Progenitor cell of endocrine pancreas (in vitro differentiated cells): ENCODE measurements around the gene ARID3B. TPM values are rescaled to one million over a fixed set of nuclear protein-coding genes. Genes with fewer than 3 reads are reported as not detected.

Experiments used
- DNase-seq: peaks from one replicate; pipeline ENCODE4 v3.0.0; 2021; ENCODE audit warnings: low spot score; ENCODE audit not compliant: unreplicated experiment
- H3K27ac Mint-ChIP-seq: 2 replicates; pipeline ENCODE4 v1.8.0; 2021; ENCODE audit warnings: mild to moderate bottlenecking, moderate library complexity, mixed read lengths
- H3K27me3 Mint-ChIP-seq: 2 replicates; pipeline ENCODE4 v1.8.0; 2021; ENCODE audit warnings: mixed read lengths
- H3K36me3 Mint-ChIP-seq: 2 replicates; pipeline ENCODE4 v1.8.0; 2022; ENCODE audit warnings: mixed read lengths; ENCODE audit not compliant: insufficient read depth
- H3K4me1 Mint-ChIP-seq: 2 replicates; pipeline ENCODE4 v1.8.0; 2021; ENCODE audit warnings: low read depth, mixed read lengths
- H3K4me3 Mint-ChIP-seq: 2 replicates; pipeline ENCODE4 v1.8.0; 2021; ENCODE audit warnings: low read depth, mild to moderate bottlenecking, moderate library complexity, mixed read lengths
- H3K9me3 Mint-ChIP-seq: 2 replicates; pipeline ENCODE4 v1.8.0; 2021; ENCODE audit warnings: low read depth, mixed read lengths
- total RNA-seq: library from RNA; stranded (reverse); gene quantifications from 2 replicates; pipeline ENCODE4 v1.2.1, GENCODE V29; 2021
- TF ChIP-seq, protein P1 (sequence below): fragments of 200-600 bp; sonication (generic); IDR thresholded peaks from one replicate; pipeline ENCODE4 v1.5.0; 2021; ENCODE audit warnings: antibody characterized with exemption, mild to moderate bottlenecking; ENCODE audit not compliant: unreplicated experiment

Gene ARID3B
- total RNA-seq, 1 donor from 2014 or later: 81.9 TPM

DNA sequence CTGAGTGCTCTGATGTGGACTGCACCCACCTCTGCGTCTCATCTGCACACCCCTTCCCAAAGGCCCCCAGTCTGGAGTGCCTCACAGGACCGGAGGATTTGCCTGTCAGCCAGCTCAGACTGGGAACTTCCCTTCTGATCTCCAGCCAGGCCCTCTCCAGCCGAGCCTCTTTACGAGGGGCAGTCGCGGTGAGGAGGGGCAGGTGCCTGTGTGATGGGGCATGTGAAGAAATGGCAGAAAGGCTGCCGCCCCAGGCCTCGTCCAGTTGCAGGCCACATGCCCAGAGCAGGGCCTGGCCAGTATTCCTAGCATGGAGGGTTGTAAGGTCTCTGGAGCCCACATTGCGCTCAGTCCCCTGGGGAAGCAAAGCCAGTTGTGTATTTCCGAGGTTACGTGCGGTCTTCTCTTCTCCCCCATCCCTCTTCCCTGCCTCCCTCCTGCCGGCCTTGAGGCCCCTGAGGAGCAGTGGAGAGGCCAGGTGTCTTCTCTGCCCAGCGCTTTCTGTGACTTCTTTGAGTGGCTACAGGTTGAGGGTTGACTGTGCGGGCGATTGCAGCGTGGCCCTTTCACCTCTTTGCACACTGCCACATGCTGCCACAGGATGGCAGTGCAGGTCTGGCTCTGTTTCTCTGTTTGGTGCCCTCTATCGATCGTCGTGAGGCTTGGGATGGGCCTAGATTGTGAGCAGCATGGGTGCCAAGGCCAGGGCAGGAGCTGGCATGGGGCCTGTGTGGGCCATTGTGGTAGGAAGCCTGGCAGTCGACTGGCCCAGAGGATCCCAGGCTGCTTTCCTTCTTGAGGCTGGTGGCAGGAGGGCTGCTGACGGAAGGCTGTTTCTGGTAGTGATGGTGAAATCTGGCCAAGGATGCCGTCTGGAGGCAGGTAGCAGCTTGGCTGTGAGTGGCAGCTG lies 79.9 kb downstream of the ARID3B start:
- Mint-ChIP-seq H3K36me3 (peaks cover 20% of the 10 kb centered on the region), H3K4me3 (no peak overlapping the region), H3K9me3 (no peaks in the 10 kb centered on the region), H3K27me3 (no peaks in the 10 kb centered on the region), H3K27ac (peak overlapping the region; percentile 62), H3K4me1 (peaks cover 12% of the 10 kb centered on the region)
- DNase-seq: peak; percentile 29
- TF ChIP-seq, protein P1, sequence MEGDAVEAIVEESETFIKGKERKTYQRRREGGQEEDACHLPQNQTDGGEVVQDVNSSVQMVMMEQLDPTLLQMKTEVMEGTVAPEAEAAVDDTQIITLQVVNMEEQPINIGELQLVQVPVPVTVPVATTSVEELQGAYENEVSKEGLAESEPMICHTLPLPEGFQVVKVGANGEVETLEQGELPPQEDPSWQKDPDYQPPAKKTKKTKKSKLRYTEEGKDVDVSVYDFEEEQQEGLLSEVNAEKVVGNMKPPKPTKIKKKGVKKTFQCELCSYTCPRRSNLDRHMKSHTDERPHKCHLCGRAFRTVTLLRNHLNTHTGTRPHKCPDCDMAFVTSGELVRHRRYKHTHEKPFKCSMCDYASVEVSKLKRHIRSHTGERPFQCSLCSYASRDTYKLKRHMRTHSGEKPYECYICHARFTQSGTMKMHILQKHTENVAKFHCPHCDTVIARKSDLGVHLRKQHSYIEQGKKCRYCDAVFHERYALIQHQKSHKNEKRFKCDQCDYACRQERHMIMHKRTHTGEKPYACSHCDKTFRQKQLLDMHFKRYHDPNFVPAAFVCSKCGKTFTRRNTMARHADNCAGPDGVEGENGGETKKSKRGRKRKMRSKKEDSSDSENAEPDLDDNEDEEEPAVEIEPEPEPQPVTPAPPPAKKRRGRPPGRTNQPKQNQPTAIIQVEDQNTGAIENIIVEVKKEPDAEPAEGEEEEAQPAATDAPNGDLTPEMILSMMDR: peak; percentile 70

GRCh38 chr15:74621546-74621920 lies 80.5 kb downstream of the ARID3B start:
- DNase-seq: no peak
- Mint-ChIP-seq H3K4me3 (no peak overlapping the region), H3K27me3 (no peaks in the 10 kb centered on the region), H3K4me1 (peaks cover 8% of the 10 kb centered on the region), H3K36me3 (peaks cover 20% of the 10 kb centered on the region), H3K9me3 (no peaks in the 10 kb centered on the region), H3K27ac (peak overlapping the region; percentile 62)
- TF ChIP-seq, protein P1: no peak

DNA sequence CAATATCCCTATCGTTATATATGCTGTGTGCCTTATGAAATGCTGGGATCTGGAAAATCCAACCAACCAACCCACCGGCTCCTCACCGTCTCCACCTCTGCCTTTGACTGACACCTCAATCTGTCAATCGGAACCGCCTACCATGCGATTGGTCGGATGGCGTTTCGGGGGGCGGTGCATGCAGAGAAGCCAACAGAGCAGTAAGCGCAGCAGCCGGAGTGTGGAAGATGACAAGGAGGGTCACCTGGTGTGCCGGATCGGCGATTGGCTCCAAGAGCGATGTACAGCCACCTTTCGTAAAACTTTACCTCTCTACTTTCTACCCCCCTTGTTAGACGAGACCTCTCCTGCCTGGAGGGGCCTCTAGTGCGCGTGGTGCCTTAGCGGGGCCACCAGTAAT lies 80.9 kb downstream of the ARID3B start:
- Mint-ChIP-seq H3K9me3 (no peaks in the 10 kb centered on the region), H3K27ac (peak overlapping the region; percentile 52), H3K4me3 (no peak overlapping the region), H3K27me3 (no peaks in the 10 kb centered on the region), H3K4me1 (peaks cover 4% of the 10 kb centered on the region), H3K36me3 (peaks cover 20% of the 10 kb centered on the region)
- DNase-seq: no peak
- TF ChIP-seq, protein P1: no peak

GRCh38 chr15:74622758-74623157 lies 81.7 kb downstream of the ARID3B start:
- no peak overlapping the region for H3K27ac Mint-ChIP-seq
- H3K27me3 Mint-ChIP-seq: no peaks in the 10 kb centered on the region
- H3K4me1 Mint-ChIP-seq: peaks cover 2% of the 10 kb centered on the region
- no peaks in the 10 kb centered on the region for H3K9me3 Mint-ChIP-seq
- H3K36me3 Mint-ChIP-seq: peaks cover 20% of the 10 kb centered on the region
- TF ChIP-seq, protein P1: no peak
- no peak overlapping the region for H3K4me3 Mint-ChIP-seq
- DNase-seq: no peak

- Mint-ChIP-seq H3K36me3 (peaks cover 20% of the 10 kb centered on the region), H3K9me3 (no peaks in the 10 kb centered on the region), H3K27me3 (no peaks in the 10 kb centered on the region), H3K4me3 (no peak overlapping the region), H3K27ac (no peak overlapping the region), H3K4me1 (peaks cover 2% of the 10 kb centered on the region)
- TF ChIP-seq, protein P1: no peak
- DNase-seq: no peak
Observed at GRCh38 chr15:74624020-74624602, 83.1 kb downstream of the ARID3B start.
